ENCODE results near the gene ZNF318.

DNA sequence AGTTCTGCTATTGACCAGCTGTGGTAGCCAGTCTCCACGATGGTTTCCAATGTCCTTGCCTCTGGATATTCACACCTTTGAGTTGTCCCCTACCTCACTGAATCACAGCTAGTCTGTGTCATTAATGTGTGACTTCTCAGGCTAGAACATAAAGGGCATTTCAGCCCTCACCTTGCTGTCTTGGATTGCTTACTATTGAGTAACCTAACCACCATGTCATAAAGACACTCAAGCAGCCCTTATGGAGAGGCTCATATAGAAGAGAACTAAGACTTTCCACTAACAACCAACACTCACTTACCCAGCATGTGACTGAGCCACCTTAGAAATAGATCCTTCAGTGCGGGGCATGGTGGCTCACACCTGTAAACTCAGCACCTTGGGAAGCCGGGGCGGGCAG is 38.8 kb upstream of the ZNF318 start:
- no peak for TF ChIP-seq GATA2 (IDR thresholded peaks at IDR 0.05; ENCODE audit: low read depth, low read length)
- TF ChIP-seq GATA3 (IDR thresholded peaks at IDR 0.05; ENCODE audit: low read depth, low read length), result no peak
